HS-27A (cell line): ENCODE results near the gene BAIAP2.
"Not testable (repeated sequence)": the region's sequence is repeated elsewhere in the genome, so short reads cannot be mapped to it uniquely, and the experiment has no call there.

Source experiments
- DNase-seq: peaks from one replicate; pipeline ENCODE4 v3.0.0-alpha.2; 2012; ENCODE audit warnings: low read depth, missing footprints

BAIAP2 gene

DNA sequence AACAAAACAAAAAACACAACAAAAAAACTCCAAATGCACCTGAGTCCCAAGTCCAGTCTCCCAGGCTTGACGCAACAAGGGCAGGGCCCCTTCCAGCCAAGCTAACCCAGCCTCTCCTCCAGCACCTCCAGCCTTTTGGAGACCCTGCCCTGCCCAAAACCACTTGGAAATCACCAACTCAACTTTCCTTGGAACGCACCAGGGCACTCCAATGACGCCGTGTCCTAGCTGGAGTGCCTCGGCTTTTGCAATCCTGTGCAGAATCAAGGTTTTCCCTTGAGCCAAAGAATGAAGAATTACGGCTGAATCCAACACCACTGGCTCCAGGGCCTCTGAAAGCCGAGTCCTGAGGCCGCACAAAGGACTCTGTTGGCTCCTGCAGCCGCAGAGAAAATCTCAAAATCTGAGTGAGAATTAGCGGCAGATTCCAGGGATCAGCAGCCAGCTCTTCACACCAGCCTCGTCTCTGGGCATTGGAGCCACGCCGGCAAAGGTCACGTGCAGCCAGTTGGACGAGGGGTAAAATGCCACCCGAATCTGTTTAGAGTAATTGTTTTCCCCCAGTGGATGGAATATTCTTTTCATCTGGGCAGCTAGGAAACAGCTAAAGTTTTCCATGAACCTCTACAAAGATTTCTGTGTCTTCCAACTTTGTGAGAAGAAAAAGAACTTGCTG lies 9.7 kb upstream of the BAIAP2 start:
- DNase-seq: no peak

DNA sequence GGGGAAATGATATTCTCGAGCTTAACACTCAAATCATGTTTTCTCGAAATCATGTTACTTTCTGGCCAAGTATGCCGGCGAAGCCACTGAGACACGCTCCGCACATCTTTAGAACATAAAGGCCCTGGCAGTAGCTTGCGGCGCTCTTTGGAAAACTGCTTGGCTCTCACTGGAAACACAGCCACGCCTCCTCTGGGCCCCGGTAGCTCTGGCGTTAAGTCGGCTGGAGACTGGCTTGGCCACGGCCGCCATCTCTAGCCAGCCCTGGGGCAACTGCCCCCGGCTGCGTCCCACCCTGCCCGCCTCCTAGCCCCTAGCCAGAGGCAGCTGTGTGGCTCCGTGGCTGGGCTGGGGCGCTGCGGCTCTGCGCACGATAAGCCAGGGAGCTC lies 9.2 kb upstream of the BAIAP2 start:
- no peak for DNase-seq

DNA sequence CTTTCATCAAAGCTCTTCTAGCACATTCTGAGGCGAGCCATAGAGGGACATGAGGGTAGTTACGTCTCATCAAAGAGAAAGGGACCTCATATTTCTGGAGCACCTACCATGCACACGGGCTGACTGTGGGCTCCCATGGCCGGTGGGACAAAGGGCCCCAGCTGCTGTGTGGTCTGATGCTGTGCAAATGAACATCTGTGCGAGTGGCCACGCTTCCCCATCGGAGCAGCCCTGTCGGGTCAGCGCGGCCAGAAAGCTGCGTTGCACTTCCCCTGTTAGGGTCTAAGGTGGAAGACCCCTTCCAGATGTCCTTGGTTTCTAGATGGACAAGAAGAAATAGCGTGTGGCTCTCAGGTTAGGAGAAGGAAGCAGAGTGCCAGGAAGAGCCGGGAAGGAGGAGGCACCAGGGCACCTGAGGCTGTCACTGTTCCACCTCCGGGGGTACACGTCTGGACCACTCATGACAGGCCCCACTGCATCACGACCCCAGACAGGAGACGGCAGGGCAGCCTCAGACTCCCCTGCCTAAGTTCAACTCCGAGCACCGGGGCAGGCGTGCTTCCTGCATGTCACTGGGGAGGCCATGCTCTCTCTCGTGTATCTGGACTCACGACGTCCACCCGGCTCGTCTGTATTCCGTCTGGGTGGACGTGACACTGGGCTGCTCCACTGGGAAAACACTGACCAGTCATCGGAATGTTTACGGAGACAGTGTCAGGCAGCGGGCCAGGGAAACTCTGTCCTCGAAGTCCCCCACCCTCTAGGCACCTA lies 8.5 kb upstream of the BAIAP2 start:
- DNase-seq: no peak

DNA sequence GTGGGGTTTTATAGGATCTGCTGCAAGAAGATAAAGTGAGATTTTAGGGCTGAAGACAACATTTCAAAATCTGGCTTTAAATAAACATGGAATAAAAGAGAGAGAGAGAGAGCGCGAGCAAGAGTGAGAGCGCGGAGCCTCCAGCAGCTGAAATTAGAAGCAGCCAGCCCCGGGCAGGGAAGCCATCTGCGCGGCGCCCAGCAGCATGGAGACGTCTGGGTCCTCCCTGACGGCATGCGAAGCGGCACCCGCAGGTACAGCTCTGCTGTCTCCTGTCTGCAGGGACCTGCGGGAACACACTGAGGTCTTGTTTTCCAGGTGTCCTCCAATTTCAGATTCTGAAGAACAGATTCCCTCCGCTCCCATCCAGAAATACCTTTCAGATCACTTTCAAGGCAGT lies 7.9 kb upstream of the BAIAP2 start:
- no peak for DNase-seq

DNA sequence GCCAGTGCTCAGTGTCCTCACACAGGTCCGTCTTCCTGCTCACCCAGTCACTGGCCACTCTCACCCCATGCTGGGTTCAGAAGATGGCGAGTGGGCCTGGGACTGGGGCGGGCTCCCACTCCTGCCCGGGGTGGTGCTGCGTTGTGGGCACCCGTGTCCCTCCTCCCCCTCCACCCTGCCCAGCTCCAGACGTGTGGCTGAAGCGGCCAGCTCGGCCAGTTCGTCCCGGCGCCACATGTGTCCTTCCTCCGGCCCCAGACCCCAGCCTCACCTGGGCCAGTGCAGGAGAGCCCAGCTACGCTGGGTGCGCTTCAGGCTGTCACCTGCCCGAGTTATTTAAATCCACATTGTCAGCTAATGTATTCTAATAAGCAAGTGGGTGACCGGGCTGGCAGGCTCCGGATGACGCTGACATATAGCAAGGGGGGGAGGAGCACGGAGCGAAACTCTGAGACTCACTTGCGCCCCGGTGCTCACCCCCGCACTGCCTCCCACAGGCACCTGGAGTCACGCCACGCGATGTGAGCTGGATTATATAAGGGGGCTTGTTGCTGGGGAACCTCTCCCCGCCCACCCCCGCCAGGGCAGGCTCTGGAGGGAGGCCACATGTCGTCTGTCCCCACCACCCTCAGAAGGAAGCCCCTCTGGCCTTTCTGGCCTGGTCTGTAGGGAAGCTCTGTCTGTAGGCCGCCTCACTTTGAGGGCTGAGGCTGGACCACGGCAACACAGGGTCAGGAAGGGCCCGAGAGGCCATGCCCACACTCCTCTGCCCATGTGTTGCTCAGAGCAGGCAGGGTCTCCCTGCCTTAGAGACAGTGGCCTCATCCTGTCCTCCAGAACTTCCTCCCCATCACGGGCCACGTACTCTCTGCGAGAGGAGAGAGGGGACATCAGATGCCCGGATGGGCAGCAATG lies 7.1 kb upstream of the BAIAP2 start:
- DNase-seq: no peak

DNA sequence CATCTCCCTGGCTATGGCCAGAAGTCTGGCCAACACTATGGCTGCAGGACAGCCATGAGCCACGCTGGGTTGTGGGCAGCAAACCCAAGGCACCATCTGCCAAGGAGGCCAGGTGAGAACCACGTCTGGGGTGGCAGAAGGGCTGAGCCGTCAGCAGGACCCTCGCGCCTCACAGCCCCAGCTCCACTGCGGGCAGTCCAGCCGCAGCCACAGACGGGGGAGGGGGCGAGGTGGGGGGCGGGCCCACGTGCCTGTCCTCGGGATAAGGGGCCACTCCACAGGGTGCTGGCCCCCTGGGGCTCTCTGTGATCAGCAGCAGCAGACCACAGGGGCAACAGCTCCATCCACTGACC lies 6.5 kb upstream of the BAIAP2 start:
- DNase-seq: no peak

DNA sequence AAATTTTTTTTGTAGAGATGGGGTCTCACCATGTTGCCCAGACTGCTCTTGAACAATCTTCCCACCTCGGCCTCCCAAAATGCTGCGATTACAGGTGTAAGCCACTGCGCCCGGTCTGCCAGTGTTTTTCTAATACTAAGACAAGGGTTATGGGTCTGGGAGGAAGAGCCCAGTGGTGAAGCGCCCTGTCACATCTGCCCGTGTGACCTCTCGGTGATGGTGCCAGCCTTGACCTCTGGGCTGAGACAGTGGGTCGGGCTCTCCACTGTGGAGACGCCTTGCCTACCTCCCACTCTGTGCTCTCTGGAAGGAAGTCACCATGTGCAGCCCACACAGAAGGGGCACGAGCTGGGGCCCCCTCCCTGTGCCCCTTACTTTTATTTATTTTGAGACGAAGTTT lies 5.1 kb upstream of the BAIAP2 start:
- DNase-seq: no peak

DNA sequence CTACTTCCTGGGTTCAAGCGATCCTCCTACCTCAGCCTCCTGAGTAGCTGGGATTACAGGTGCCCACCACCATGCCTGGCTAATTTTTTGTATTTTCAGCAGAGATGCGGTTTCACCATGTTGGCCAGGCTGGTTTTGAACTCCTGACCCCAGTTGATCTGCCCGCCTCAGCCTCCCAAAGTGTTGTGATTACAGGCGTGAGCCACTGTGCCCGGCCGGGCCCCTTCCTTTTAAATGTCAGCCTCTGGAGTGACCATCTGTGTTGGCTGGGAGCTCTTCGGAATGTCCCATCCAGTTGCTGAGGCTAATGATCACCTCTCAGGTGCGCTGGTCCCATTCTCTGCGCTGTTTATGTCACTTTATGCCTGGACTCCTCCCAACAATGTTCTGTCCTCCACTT lies 4.6 kb upstream of the BAIAP2 start:
- DNase-seq: not testable (repeated sequence)

DNA sequence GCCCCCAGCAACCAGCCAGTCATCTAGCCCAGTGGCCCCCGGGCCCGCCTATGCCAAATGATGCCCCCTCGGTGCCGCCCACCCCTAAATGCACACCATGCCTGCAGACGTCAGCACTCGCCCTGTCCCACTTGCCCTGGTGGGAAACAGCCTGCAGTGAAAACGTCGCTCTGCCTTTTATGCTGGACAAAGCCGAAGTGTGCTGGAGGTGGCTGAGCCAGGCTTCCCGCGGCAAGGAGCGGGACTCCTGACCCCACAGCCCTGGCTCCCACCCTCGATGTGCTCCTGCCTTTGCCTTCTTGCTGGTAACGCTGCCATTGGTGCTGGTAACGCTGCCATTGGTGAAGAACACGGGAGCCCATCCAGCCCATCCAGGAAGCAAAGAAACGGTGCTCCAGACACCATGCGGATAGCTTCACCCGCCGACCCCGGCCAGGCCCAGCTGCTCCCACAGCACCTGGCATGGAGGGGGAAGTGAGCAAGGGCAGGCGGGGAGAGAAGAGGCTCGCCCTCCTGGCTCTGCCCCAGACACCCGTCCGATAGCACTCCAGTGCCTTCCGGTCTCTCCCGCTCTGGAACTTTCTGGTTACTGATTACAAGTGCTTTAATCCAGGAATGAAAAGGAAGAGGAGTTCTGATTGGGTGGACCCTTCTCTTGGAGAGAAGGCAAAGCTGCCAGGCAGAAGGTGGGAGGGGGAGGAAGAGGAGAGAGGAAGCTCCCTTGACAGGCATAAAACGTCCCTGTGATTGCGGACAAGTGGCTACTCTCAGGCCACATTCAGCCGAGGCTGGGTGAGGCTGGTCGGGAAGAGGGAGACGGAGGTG lies 4.0 kb upstream of the BAIAP2 start:
- no peak for DNase-seq

DNA sequence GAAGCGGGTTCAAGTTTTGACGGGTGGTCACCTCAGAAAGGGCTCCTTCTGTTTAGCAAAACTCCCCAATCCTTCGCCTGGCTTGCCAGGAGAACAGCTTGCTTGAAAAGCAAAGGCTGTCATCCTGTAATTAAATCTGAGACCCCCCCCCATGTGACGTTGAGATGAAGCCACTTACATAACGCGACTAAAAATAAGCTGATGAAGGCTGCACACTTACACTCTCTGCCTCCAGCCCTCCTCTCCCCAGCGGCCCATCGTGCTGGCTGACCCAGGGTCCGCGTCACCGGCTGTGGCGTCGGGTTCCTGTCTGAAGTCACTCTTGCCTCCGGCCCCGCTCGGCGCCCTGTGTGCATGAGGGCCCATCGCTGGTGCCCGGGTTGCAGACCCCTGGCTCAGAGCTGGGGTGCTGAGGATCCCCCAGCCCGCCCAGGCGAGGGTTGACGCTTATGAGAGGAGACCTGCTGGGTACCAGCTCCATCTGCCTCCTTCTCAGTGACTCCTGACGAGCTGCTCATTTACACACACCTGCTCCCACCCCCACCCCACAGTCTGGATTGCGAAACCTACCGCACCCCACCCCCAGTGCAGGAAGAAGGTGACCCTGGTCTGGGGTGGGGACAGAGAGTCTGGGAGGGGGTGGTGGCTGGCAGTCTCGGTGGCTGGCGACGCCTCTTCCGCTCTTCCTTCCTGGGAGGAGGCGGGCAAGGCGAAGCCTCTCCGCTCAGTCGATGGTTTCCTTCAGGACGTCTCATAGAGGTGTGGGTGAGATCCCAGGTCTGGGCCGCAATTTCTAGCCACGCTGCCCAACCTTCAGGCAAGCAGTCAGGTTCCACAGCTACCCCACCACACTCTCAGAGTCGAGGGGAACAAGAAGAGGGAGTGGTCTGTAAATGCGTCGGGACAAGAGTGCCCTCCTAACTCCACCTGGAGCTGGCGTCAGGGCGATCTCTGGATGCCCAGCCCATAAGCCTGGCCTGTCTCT lies 3.1 kb upstream of the BAIAP2 start:
- DNase-seq: no peak

DNA sequence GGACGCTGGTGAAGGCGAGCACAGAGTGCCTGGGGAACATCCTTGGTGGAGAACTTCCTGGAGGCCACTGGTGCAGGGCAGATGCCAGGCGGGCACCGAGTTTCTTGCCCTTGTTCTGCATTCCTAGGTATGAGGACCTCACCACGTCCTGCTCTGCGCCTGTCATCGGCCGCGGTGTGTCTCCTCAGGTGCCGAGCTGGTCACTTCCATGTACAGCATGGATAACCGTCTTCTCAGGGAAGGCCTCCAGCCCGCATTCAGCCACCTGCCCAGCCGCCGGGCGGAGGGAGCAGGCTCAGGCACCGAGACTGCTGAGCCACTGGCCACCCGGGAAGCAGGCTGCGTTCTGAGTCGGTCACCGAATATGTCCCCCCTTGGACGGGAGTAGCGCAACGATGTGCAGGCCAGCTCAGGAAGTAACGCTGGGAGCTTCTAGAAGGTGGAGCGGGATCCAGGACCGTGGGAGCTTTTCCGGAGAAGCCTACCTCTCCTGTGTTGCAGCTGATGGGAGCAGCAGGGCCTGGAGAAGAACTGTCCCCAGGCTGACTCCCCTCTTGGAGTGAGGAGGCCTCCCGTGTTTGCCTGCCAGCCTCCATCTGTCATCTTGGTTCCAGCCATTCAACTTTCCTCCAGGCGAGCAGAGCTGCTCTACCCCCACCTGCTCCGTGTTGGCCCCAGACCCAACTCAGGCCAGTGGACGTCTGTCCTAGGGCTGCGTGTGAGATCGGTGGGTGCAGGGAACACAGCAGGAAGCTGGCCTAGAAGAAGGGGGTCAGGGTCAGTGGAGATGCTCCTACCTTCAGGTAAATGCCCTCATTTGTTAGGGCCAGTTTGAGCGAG lies 2.1 kb upstream of the BAIAP2 start:
- no peak for DNase-seq

DNA sequence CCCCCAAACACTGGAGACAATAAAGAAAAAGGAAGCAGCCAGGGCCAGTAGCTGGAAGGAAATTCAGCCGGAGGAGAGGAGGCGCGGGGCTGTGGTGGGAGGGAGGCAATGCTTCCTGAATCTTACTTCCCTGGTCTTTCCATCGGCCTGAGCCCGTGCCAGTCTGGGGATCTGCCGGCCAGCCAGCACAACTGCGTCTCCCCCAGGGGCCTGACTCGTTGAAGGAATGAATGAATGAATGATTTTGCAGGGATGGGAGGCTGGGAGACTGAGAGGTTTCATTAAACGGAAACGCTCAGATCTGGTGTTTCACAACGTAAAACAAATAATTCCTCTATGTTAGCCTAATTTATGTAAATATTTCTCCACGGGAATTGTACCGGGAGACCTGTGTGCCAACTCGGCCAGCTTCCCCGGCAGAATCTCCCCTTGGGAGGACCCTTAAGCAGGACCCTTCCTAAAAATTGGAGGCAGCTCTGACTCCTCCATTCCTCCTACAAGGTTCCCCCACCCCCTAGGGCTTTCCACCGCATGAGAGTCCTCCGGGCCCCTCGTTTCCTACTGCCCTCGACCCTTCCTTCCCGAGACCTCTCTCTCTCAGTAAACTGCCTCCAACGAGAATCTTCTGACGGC lies 1.3 kb upstream of the BAIAP2 start:
- DNase-seq: no peak

DNA sequence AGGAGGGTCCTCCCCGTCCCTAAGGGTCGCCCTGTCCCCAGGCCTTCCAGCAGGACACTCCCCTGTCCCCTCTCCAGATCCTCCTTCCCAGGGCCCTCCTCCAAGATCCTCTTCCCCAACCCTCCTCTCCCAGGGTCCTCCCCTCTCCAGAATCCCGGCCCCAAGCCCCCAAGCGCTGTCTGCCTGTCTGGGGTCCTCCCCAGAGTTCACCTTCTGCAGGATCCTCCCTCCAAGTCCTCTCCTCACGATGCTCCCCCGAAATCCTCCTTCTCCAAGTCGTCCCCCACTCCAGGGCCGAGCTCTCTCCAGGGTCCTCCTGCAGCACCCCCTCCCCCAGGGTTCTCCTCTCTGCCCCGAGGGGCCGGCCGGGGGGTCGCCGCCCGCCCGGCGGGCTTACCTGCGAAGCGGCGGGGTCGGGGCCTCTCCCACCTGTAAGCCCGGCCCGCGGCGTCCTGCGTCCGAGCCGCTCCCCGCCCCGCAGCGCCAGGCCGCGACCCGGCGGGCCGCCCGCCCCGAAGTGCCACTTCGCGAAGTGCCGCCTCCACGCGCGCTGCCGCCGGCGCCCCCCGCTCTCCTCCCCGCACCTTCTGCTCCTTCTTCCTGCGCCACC lies 678 bp upstream of the BAIAP2 start:
- DNase-seq: no peak

DNA sequence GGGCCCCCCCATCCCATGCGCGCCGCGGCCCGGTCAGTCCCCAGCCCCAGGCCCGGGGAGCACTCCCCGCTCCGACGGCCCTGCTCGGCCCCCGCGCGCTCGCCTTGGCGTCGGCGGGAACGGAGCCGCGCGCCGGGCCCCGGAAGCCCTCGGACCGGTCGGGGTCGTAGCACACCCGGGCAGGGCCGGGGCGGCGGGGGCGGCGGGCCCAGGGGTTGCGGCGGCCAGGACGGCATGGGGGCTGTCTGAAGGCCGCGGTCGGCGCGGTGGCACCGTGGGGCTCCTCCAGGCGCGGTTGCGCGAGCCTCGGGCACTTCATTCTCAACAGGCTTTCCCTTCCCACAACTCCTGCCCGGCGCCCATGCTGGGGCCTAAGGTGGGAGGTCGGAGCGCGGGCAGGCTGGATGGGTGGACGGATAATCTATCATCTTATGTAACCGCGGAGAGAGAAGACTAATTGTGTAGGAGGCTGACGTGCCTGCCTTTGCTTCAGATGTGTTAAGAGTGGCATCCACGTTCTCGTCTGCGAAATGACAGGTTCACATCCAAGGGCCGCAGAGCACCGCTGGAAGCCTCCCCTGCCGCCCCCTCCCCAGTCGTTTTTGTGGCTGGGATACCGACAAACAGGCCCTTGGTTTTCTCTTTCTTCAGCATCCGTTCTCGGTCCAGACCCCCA lies 708 bp downstream of the BAIAP2 start:
- DNase-seq: no peak

DNA sequence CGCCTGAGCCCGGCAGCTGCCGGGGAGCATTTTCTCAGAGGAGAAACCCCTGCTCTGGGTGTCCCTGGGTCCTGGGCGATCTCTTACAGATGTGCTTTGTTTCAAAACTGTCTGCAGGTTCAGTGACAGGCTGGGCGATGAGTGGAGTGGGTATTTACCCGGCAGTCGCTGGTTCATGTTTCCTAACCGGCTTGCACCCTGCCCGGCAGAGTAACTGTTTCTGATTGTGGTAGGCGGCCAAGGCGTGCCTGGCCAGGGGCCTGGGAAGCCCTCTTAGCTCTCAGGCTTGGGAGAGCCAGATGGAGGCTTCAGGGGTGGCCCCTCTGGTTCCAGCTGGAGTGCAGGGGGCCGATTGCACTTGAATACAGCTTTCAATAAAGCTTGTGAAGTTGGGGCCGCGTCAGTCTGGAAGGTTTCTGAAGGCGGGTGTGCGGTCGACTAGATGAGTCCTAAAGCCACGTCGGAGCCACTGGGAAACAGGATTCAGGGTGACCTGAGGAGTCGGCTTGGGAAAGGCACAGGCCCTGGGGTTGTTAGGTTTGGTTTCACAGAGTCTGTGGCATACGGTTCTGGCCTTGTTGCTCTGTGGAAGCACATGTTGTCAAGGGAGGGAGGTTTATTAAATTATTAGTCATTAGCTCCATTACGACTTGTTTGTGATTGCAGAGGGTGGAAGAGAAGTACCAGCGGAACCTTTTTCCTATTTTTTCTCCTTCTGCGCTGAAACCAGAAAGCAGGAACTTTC lies 1.4 kb downstream of the BAIAP2 start:
- DNase-seq: no peak

DNA sequence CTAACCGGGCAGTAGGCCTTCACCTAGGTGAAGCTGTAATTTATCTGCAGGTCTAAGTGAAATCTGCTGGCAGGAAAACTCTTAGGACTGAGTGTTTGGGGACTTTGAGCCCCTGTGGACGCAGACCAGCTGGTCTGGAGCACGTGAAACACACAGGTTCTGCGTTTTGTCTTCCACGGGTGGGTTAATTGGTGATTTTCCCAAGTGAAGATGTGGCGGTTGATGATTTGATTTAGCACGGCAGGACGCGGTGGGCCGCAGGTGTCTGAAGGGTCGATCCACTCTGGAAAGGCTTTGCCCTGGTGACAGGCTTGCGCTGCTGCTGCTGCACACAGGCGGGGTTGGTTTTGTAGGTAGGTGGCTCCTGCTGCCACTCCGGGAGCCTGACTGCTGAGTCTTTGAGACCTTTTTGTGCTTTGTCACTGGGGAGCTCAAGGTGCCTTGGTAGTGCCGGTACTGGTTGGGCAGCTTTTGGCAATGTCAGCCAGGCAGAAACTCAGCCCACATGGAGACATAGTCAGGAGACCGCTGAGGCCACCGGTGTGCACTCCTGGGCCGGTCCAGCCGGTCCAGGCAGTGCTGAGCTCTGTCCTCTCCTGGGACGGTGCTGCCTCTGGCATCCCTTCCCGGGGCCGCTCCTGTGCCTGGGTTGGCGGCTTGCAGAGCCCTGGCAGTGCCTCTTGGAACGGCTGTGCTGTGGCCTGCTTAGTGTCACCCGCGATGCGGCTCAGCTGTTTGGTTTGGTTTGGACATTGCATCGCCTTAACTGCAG lies 2.3 kb downstream of the BAIAP2 start:
- no peak for DNase-seq
